Smooth muscle cell (in vitro differentiated cells): ENCODE measurements around the gene NAAA. TPM values are rescaled to one million over a fixed set of nuclear protein-coding genes. Genes with fewer than 3 reads are reported as not detected.
"Not testable (repeated sequence)": the region's sequence is repeated elsewhere in the genome, so short reads cannot be mapped to it uniquely, and the experiment has no call there.

Experiments
- DNase-seq: peaks from one replicate; lab custom pipeline; 2025; ENCODE audit not compliant: unreplicated experiment; lab: John Stamatoyannopoulos, UW
- H2AFZ ChIP-seq: fragments of 200-600 bp; sonication (generic); 2 replicates; pipeline ENCODE4 v1.6.0; 2016; ENCODE audit warnings: antibody characterized with exemption, low read depth, mild to moderate bottlenecking
- H3F3A ChIP-seq: fragments of 200-600 bp; sonication (generic); 2 replicates; pipeline ENCODE4 v1.6.0; 2017; ENCODE audit warnings: antibody characterized with exemption, low read depth
- H3K27ac ChIP-seq: fragments of 200-600 bp; sonication (generic); 2 replicates; pipeline ENCODE4 v1.5.1; 2016; ENCODE audit warnings: low read depth, mild to moderate bottlenecking
- H3K27me3 ChIP-seq: fragments of 200-600 bp; sonication (generic); 2 replicates; pipeline ENCODE4 v1.6.1; 2016; ENCODE audit warnings: low read depth, mild to moderate bottlenecking
- H3K36me3 ChIP-seq: fragments of 200-600 bp; sonication (generic); 2 replicates; pipeline ENCODE4 v1.5.1; 2016; ENCODE audit warnings: low read depth
- H3K4me1 ChIP-seq: fragments of 200-600 bp; sonication (generic); 2 replicates; pipeline ENCODE4 v1.5.1; 2016; ENCODE audit warnings: low read depth
- H3K4me2 ChIP-seq: fragments of 200-600 bp; sonication (generic); 2 replicates; pipeline ENCODE4 v1.6.0; 2016; ENCODE audit warnings: mild to moderate bottlenecking
- H3K4me3 ChIP-seq: fragments of 200-600 bp; sonication (generic); 2 replicates; pipeline ENCODE4 v1.5.1; 2016; ENCODE audit warnings: mild to moderate bottlenecking
- H3K79me2 ChIP-seq: fragments of 200-600 bp; sonication (generic); 2 replicates; pipeline ENCODE4 v1.6.0; 2016; ENCODE audit warnings: low read depth, mild to moderate bottlenecking
- H3K9ac ChIP-seq: fragments of 200-600 bp; sonication (generic); 2 replicates; pipeline ENCODE4 v1.6.0; 2016; ENCODE audit warnings: low read depth
- H3K9me3 ChIP-seq: fragments of 200-600 bp; sonication (generic); replicated peaks from 2 replicates; pipeline ENCODE4 v1.5.1; 2016; ENCODE audit warnings: low read depth
- H4K20me1 ChIP-seq: fragments of 200-600 bp; sonication (generic); 2 replicates; pipeline ENCODE4 v1.6.0; 2016; ENCODE audit warnings: low read depth
- CTCF ChIP-seq: fragments of 200-600 bp; sonication (generic); IDR thresholded peaks from 2 replicates; pipeline ENCODE4 v1.5.1; 2017; ENCODE audit warnings: borderline replicate concordance, mild to moderate bottlenecking, antibody characterized with exemption; ENCODE audit not compliant: insufficient read depth, poor library complexity, severe bottlenecking
- WGBS: methylation state at CpG from one replicate; pipeline ENCODE4 v1.1.7; 2016; ENCODE audit warnings: low lambda C conversion rate; 5-methylcytosine and 5-hydroxymethylcytosine counted together
- polyA plus RNA-seq: library from polyadenylated mRNA; unstranded; fragments of >200 nt; fragmentation: Nextera tagmentation; extraction: Ambion mirVana; gene quantifications from 2 replicates; pipeline ENCODE4 v1.2.1, GENCODE V29; 2016
- total RNA-seq: library from RNA; depleted of rRNA; stranded (reverse); fragments of >200 nt; gene quantifications from 2 replicates; pipeline ENCODE4 v1.2.3, GENCODE V29; 2014

NAAA gene
- total and polyA plus RNA-seq, 2 experiments from 2014 or later: 14.9 to 27.7 TPM

GRCh38 chr4:75916091-75916661 lies 24.6 kb downstream of the NAAA start:
- Histone ChIP-seq H3K27ac (peak overlapping the region; percentile 31), H3K4me1 (no peaks in the 10 kb centered on the region), H3K9me3 (no peaks in the 10 kb centered on the region), H3F3A (no peaks in the 10 kb centered on the region), H3K79me2 (no peaks in the 10 kb centered on the region), H4K20me1 (no peaks in the 10 kb centered on the region), H3K4me2 (no peak overlapping the region), H3K4me3 (no peak overlapping the region), H3K27me3 (no peaks in the 10 kb centered on the region), H3K36me3 (no peaks in the 10 kb centered on the region), H3K9ac (no peak overlapping the region), H2AFZ (peak overlapping the region; percentile 8)
- DNase-seq: no peak
- 29% methylated on average over 1 of the region's 1 CpG for WGBS
- TF ChIP-seq CTCF: peak; percentile 71

GRCh38 chr4:75912968-75913367 lies 27.8 kb downstream of the NAAA start:
- H3K4me2 ChIP-seq: no peak overlapping the region
- 74% methylated on average over 6 of the region's 6 CpGs for WGBS
- DNase-seq: no peak

GRCh38 chr4:75910831-75911230 lies 30.0 kb downstream of the NAAA start:
- not testable (repeated sequence) for H3K4me3 ChIP-seq, H3K27me3 ChIP-seq, H3K79me2 ChIP-seq, H4K20me1 ChIP-seq, H2AFZ ChIP-seq, H3K4me2 ChIP-seq, H3F3A ChIP-seq, H3K9me3 ChIP-seq, H3K9ac ChIP-seq, H3K36me3 ChIP-seq, H3K4me1 ChIP-seq, DNase-seq, H3K27ac ChIP-seq
- WGBS: 96% methylated on average over 6 of the region's 6 CpGs

More at GRCh38 chr4:75912968-75913367, 27.8 kb downstream of the NAAA start:
- Histone ChIP-seq H3F3A (no peaks in the 10 kb centered on the region), H3K27ac (no peak overlapping the region), H4K20me1 (no peaks in the 10 kb centered on the region), H3K4me3 (no peak overlapping the region), H2AFZ (no peak overlapping the region), H3K79me2 (no peaks in the 10 kb centered on the region), H3K36me3 (no peaks in the 10 kb centered on the region), H3K9me3 (no peaks in the 10 kb centered on the region), H3K27me3 (no peaks in the 10 kb centered on the region), H3K9ac (no peak overlapping the region), H3K4me1 (no peaks in the 10 kb centered on the region)
- no peak for TF ChIP-seq CTCF

DNA sequence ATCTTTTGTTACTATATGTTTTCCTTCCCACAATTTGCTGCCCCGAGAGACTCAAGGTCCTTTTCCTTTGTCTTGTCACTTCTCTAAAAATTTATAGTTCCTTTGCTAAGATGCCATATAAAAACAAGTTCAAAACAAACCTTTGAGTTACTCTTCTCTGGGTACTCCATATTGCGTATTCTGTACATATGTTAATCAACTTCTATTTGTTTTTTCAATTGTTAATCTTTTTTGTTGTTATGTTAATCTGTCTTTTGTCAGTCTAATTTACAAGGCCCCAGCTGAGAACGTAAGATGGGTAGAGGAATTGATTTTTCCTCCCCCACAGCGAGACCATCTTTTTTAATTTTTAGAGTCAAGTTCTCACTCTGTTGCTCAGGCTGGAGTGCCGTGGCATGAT lies 31.4 kb downstream of the NAAA start:
- Histone ChIP-seq H3K9ac (no peak overlapping the region), H3K4me2 (no peak overlapping the region), H3K27ac (no peak overlapping the region), H3K79me2 (no peaks in the 10 kb centered on the region), H4K20me1 (no peaks in the 10 kb centered on the region), H2AFZ (no peak overlapping the region), H3K27me3 (no peaks in the 10 kb centered on the region), H3K9me3 (no peaks in the 10 kb centered on the region), H3K4me1 (no peaks in the 10 kb centered on the region), H3F3A (no peaks in the 10 kb centered on the region), H3K36me3 (no peaks in the 10 kb centered on the region), H3K4me3 (no peak overlapping the region)
- WGBS: 95% methylated on average over 5 of the region's 5 CpGs
- TF ChIP-seq CTCF: no peak
- DNase-seq: no peak
